Neural progenitor cell (in vitro differentiated cells): ENCODE measurements around the gene NEAT1.

ENCODE experiments used
- CTCF ChIP-seq: fragments of 200-600 bp; sonication (generic); IDR thresholded peaks from 2 replicates; pipeline ENCODE4 v1.5.1; 2017; ENCODE audit warnings: antibody characterized with exemption, mild to moderate bottlenecking
- EZH2 ChIP-seq: fragments of 200-600 bp; sonication (generic); IDR thresholded peaks from 2 replicates; pipeline ENCODE4 v1.6.1; 2017; ENCODE audit warnings: antibody characterized with exemption, mild to moderate bottlenecking, moderate library complexity

- TF ChIP-seq CTCF (no peak), EZH2 (no peak)
Measured at GRCh38 chr11:65380460-65381119, 42.0 kb upstream of the NEAT1 start.
